RWPE2 (cell line): ENCODE results near the gene KLF3.

ENCODE experiments used
- ATAC-seq: fragments of 200-7000 bp; cut with Tn5 transposase; 3 replicates; pipeline ENCODE4 v1.9.1; 2021; ENCODE audit warnings: low read depth
- DNase-seq: peaks from one replicate; pipeline ENCODE4 v3.0.0-alpha.2; 2020; ENCODE audit warnings: low spot score
- H3K27ac ChIP-seq: fragments of 450-650 bp; 2 replicates; pipeline ENCODE4 v1.5.1; 2017; ENCODE audit warnings: mild to moderate bottlenecking; ENCODE audit not compliant: poor library complexity, severe bottlenecking
- H3K27me3 ChIP-seq: fragments of 250-450 bp; sonication (Bioruptor Pico); 2 replicates; pipeline ENCODE4 v1.5.1; 2021; ENCODE audit warnings: mild to moderate bottlenecking, moderate library complexity; ENCODE audit not compliant: insufficient read depth, poor library complexity, severe bottlenecking
- H3K36me3 ChIP-seq: fragments of 250-450 bp; sonication (Bioruptor Pico); 2 replicates; pipeline ENCODE4 v1.5.1; 2020; ENCODE audit warnings: low read depth, mild to moderate bottlenecking, moderate library complexity
- H3K4me1 ChIP-seq: fragments of 250-450 bp; sonication (Bioruptor Pico); 2 replicates; pipeline ENCODE4 v1.5.1; 2021; ENCODE audit warnings: mild to moderate bottlenecking, moderate library complexity; ENCODE audit not compliant: insufficient read depth, poor library complexity, severe bottlenecking
- H3K4me3 ChIP-seq: fragments of 250-450 bp; sonication (Bioruptor Pico); 2 replicates; pipeline ENCODE4 v1.5.1; 2021; ENCODE audit warnings: mild to moderate bottlenecking, moderate library complexity; ENCODE audit not compliant: severe bottlenecking
- H3K9me3 ChIP-seq: fragments of 250-450 bp; sonication (Bioruptor Pico); 2 replicates; pipeline ENCODE4 v1.5.1; 2021; ENCODE audit warnings: mild to moderate bottlenecking, moderate library complexity; ENCODE audit not compliant: severe bottlenecking
- TF ChIP-seq, protein P1 (sequence below): fragments of 450-650 bp; IDR thresholded peaks from one replicate; pipeline ENCODE4 v1.5.1; 2017; ENCODE audit warnings: mild to moderate bottlenecking, moderate library complexity; ENCODE audit not compliant: poor library complexity, severe bottlenecking

The KLF3 gene

GRCh38 chr4:38665551-38666411 lies 1.8 kb downstream of the KLF3 start:
- peaks cover 38% of the 10 kb centered on the region for H3K4me1 ChIP-seq
- H3K9me3 ChIP-seq = no peaks in the 10 kb centered on the region
- ATAC-seq = no peak
- TF ChIP-seq, protein P1, sequence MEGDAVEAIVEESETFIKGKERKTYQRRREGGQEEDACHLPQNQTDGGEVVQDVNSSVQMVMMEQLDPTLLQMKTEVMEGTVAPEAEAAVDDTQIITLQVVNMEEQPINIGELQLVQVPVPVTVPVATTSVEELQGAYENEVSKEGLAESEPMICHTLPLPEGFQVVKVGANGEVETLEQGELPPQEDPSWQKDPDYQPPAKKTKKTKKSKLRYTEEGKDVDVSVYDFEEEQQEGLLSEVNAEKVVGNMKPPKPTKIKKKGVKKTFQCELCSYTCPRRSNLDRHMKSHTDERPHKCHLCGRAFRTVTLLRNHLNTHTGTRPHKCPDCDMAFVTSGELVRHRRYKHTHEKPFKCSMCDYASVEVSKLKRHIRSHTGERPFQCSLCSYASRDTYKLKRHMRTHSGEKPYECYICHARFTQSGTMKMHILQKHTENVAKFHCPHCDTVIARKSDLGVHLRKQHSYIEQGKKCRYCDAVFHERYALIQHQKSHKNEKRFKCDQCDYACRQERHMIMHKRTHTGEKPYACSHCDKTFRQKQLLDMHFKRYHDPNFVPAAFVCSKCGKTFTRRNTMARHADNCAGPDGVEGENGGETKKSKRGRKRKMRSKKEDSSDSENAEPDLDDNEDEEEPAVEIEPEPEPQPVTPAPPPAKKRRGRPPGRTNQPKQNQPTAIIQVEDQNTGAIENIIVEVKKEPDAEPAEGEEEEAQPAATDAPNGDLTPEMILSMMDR = no peak
- peaks cover 17% of the 10 kb centered on the region for H3K36me3 ChIP-seq
- H3K4me3 ChIP-seq = peak overlapping the region; percentile 97
- peak overlapping the region; percentile 91 for H3K27ac ChIP-seq
- H3K27me3 ChIP-seq = no peaks in the 10 kb centered on the region
- no peak for DNase-seq

DNA sequence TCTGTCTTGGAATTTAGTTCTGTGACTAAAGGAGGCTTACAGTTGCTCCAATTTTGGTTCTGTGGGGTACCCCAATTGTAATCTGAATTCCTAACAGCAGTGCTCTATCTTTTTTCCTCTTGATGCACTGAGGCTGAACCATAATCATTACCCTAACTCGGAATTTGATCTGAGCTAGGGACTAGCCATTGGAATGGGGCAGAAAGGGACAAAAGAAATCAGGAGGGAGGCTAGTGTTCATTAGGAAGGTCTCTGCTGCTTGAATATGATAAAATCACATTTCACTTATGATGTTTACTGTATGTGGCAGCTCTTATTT lies 2.7 kb downstream of the KLF3 start:
- Histone ChIP-seq H3K27me3 (no peaks in the 10 kb centered on the region), H3K27ac (peak overlapping the region; percentile 91), H3K4me1 (peaks cover 47% of the 10 kb centered on the region), H3K36me3 (peaks cover 23% of the 10 kb centered on the region), H3K4me3 (peak overlapping the region; percentile 97), H3K9me3 (no peaks in the 10 kb centered on the region)
- peak; percentile 1; the same call in 2 of the 3 replicates for ATAC-seq
- DNase-seq = no peak
- TF ChIP-seq, protein P1 = no peak

- TF ChIP-seq, protein P1 = no peak
- DNase-seq (peak; percentile 86), ATAC-seq (peak; percentile 81)
- H3K4me1 ChIP-seq = peaks cover 53% of the 10 kb centered on the region
- H3K36me3 ChIP-seq = peaks cover 23% of the 10 kb centered on the region
- H3K4me3 ChIP-seq = peak overlapping the region; percentile 97
- no peaks in the 10 kb centered on the region for H3K27me3 ChIP-seq
- no peaks in the 10 kb centered on the region for H3K9me3 ChIP-seq
- H3K27ac ChIP-seq = peak overlapping the region; percentile 91
These were observed 3.3 kb downstream of the KLF3 start for GRCh38 chr4:38667085-38667893.

DNA sequence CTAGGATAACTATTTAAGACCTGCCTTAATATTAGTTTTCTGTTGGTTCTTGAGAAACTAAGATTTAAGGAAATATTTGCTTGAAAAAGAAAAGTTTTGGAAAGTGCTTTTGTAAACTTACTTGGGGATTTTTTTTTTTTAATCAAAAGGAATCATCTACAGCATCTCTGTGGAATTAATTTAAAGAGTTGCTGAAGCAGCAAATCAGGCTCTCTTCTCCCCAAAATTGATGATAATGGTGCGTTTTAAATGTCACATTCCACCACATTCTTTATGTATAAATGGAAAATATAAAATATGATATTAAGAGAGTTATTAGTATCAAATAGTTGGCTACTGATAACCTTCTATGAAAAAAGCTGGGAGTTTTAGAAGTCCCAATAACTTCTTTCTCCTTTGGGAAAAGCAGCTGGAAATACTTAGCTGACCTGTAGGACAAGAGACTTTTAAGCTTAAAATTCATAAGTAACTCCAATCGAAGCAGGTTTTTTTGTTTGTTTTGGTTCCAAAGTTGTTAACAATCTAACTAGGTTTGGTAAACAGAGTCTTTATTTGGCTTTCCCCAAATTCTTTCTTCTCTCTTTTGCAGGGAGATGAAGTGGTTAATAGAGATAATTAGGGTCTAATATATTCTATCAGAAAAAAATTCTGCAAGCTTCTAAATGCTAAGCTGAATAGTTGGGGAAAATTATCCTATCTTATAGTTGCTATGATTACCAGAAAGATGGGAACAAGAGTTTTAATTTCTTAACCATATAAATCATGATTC lies 4.4 kb downstream of the KLF3 start:
- Histone ChIP-seq H3K4me3 (no peak overlapping the region), H3K4me1 (peaks cover 64% of the 10 kb centered on the region), H3K27me3 (no peaks in the 10 kb centered on the region), H3K36me3 (peaks cover 23% of the 10 kb centered on the region), H3K27ac (peak overlapping the region; percentile 91), H3K9me3 (no peaks in the 10 kb centered on the region)
- DNase-seq (no peak), ATAC-seq (no peak)
- TF ChIP-seq, protein P1 = no peak
